Stimulated activated CD4-positive, alpha-beta T cell treated with anti-CD3 and anti-CD28 coated beads, Interleukin-1b, Interleukin-23, amount 100 ng/mL, for 24 hours (primary cell): ENCODE measurements around the gene LRRN3.

Experiments used
- DNase-seq, 4 experiments: peaks; one replicate each; pipeline ENCODE4 v3.0.0-alpha.2; 2020; ENCODE audit warnings: low read depth in 4 of 4, low spot score in 1 of 4

LRRN3 gene

GRCh38 chr7:111104710-111105109 is 13.8 kb downstream of the LRRN3 start:
- DNase-seq, result no peak

GRCh38 chr7:111105269-111105668 is 14.3 kb downstream of the LRRN3 start:
- no peak for DNase-seq

- no peak for DNase-seq
These were observed 16.7 kb downstream of the LRRN3 start for GRCh38 chr7:111107579-111107978.

- no peak for DNase-seq
These were observed 17.1 kb downstream of the LRRN3 start for GRCh38 chr7:111108000-111108399.

GRCh38 chr7:111108496-111108895 is 17.6 kb downstream of the LRRN3 start:
- DNase-seq, result no peak

GRCh38 chr7:111112439-111112838 is 21.5 kb downstream of the LRRN3 start:
- no peak for DNase-seq

GRCh38 chr7:111113263-111114017 is 22.5 kb downstream of the LRRN3 start:
- DNase-seq, result no peak

GRCh38 chr7:111115966-111116365 is 25.0 kb downstream of the LRRN3 start:
- no peak for DNase-seq

GRCh38 chr7:111126987-111127386 is 36.1 kb downstream of the LRRN3 start:
- no peak for DNase-seq

GRCh38 chr7:111129435-111129834 is 38.5 kb downstream of the LRRN3 start:
- no peak for DNase-seq

GRCh38 chr7:111132833-111133232 is 41.9 kb downstream of the LRRN3 start:
- DNase-seq, result no peak

GRCh38 chr7:111137296-111138192 is 46.6 kb downstream of the LRRN3 start:
- peak in 3 of 4 experiments; percentile 4 to 27 (median 20) for DNase-seq

GRCh38 chr7:111138193-111138569 is 47.3 kb downstream of the LRRN3 start:
- peak; percentile 2 to 46 (median 29) for DNase-seq

- DNase-seq, result no peak
These were observed 47.7 kb downstream of the LRRN3 start for GRCh38 chr7:111138586-111138985.

GRCh38 chr7:111140091-111140865 is 49.4 kb downstream of the LRRN3 start:
- DNase-seq, result no peak

GRCh38 chr7:111145472-111145871 is 54.5 kb downstream of the LRRN3 start:
- DNase-seq, result no peak

- no peak for DNase-seq
These were observed 55.2 kb downstream of the LRRN3 start for GRCh38 chr7:111146136-111146535.

GRCh38 chr7:111147708-111148533 is 57.0 kb downstream of the LRRN3 start:
- DNase-seq, result no peak

GRCh38 chr7:111150709-111151108 is 59.8 kb downstream of the LRRN3 start:
- no peak for DNase-seq

GRCh38 chr7:111159426-111159825 is 68.5 kb downstream of the LRRN3 start:
- no peak for DNase-seq

- DNase-seq, result no peak
These were observed 69.4 kb downstream of the LRRN3 start for GRCh38 chr7:111160297-111160696.
